Sciatic nerve (tissue), 2 donors: Measurements from ENCODE around the gene CMAS. TPM values are rescaled to one million over a fixed set of nuclear protein-coding genes. Genes with fewer than 3 reads are reported as not detected.
"Not testable (repeated sequence)": the region's sequence is repeated elsewhere in the genome, so short reads cannot be mapped to it uniquely, and the experiment has no call there.

Experiments used
- ATAC-seq: fragments of 200-7000 bp; cut with Tn5 transposase; one replicate; pipeline ENCODE4 v1.9.1; 2020; ENCODE audit warnings: mild to moderate bottlenecking, moderate library complexity
- DNase-seq: peaks from one replicate; pipeline ENCODE4 v3.0.0-alpha.2; 2020; ENCODE audit warnings: low spot score
- intact Hi-C: fragments of 100-400 bp; cut with DNase I; formaldehyde crosslinking; loops from one replicate; pipeline ENCODE4 v1.14.2; 2022
- total RNA-seq: library from RNA; stranded (reverse); fragmentation: NEBNext Ultra II Directional; extraction: Animal tissue kit (Norgen Biotek cat#: 25700); gene quantifications from one replicate; pipeline ENCODE4 v1.2.1, GENCODE V29; 2021
- donor health status: DM: no; HTN: no; CAD: no.
- donor health status: DM: no; HTN: no; CAD: no.

CMAS gene
- 31.3 TPM for total RNA-seq

- peak; percentile 88 for DNase-seq
- intact Hi-C loops: no loop called here
- ATAC-seq: peak; percentile 96
Observed at GRCh38 chr12:22046090-22046967, at the start of gene CMAS. CMAS (plus strand) TSS chr12:22046218; CDS start chr12:22046304, 86 bp downstream.

GRCh38 chr12:21998295-21998694 is 47.7 kb upstream of the CMAS start:
- DNase-seq: no peak
- no peak for ATAC-seq
- intact Hi-C loops: no loop called here

- no peak for DNase-seq
- no peak for ATAC-seq
- intact Hi-C loops: no loop called here
Observed at GRCh38 chr12:21998782-21999181, 47.2 kb upstream of the CMAS start.

GRCh38 chr12:22002430-22002829 is 43.6 kb upstream of the CMAS start:
- DNase-seq: no peak
- no peak for ATAC-seq
- intact Hi-C loops: no loop called here

- DNase-seq, intact Hi-C loops, ATAC-seq: not testable (repeated sequence)
Observed at GRCh38 chr12:22007794-22008193, 38.2 kb upstream of the CMAS start.

- DNase-seq: no peak
- no peak for ATAC-seq
- intact Hi-C loops: no loop called here
Observed at GRCh38 chr12:22008196-22008595, 37.8 kb upstream of the CMAS start.

GRCh38 chr12:22014041-22014782 is 31.8 kb upstream of the CMAS start:
- DNase-seq (no peak), ATAC-seq (no peak)
- intact Hi-C loops: no loop called here

GRCh38 chr12:22014783-22015144 is 31.3 kb upstream of the CMAS start:
- DNase-seq (no peak), ATAC-seq (no peak)
- intact Hi-C loops: no loop called here

GRCh38 chr12:22016982-22017381 is 29.0 kb upstream of the CMAS start:
- intact Hi-C loops: no loop called here
- ATAC-seq (no peak), DNase-seq (no peak)

GRCh38 chr12:22018860-22019259 is 27.2 kb upstream of the CMAS start:
- no peak for DNase-seq
- no peak for ATAC-seq
- intact Hi-C loops: no loop called here

GRCh38 chr12:22023489-22023888 is 22.5 kb upstream of the CMAS start:
- ATAC-seq, intact Hi-C loops, DNase-seq: not testable (repeated sequence)

- ATAC-seq (no peak), DNase-seq (no peak)
- intact Hi-C loops: no loop called here
Observed at GRCh38 chr12:22029491-22029890, 16.5 kb upstream of the CMAS start.

- DNase-seq (no peak), ATAC-seq (no peak)
- intact Hi-C loops: no loop called here
Observed at GRCh38 chr12:22029991-22030390, 16.0 kb upstream of the CMAS start.

GRCh38 chr12:22032732-22033131 is 13.3 kb upstream of the CMAS start:
- DNase-seq: no peak
- no peak for ATAC-seq
- intact Hi-C loops: no loop called here

GRCh38 chr12:22034709-22035506 is 11.1 kb upstream of the CMAS start:
- ATAC-seq: peak; percentile 41
- intact Hi-C loops: no loop called here
- no peak for DNase-seq

GRCh38 chr12:22037947-22038346 is 8.1 kb upstream of the CMAS start:
- DNase-seq (no peak), ATAC-seq (no peak)
- intact Hi-C loops: no loop called here

GRCh38 chr12:22038734-22039133 is 7.3 kb upstream of the CMAS start:
- no peak for ATAC-seq
- no peak for DNase-seq
- intact Hi-C loops: no loop called here

- ATAC-seq (no peak), DNase-seq (no peak)
- intact Hi-C loops: no loop called here
Observed at GRCh38 chr12:22039361-22039760, 6.7 kb upstream of the CMAS start.

GRCh38 chr12:22042976-22043669 is 2.9 kb upstream of the CMAS start:
- intact Hi-C loops: no loop called here
- DNase-seq (no peak), ATAC-seq (no peak)
